ENCODE data around the gene CMPK1.
"Not testable (repeated sequence)": the region's sequence is repeated elsewhere in the genome, so short reads cannot be mapped to it uniquely, and the experiment has no call there.

Gene CMPK1

DNA sequence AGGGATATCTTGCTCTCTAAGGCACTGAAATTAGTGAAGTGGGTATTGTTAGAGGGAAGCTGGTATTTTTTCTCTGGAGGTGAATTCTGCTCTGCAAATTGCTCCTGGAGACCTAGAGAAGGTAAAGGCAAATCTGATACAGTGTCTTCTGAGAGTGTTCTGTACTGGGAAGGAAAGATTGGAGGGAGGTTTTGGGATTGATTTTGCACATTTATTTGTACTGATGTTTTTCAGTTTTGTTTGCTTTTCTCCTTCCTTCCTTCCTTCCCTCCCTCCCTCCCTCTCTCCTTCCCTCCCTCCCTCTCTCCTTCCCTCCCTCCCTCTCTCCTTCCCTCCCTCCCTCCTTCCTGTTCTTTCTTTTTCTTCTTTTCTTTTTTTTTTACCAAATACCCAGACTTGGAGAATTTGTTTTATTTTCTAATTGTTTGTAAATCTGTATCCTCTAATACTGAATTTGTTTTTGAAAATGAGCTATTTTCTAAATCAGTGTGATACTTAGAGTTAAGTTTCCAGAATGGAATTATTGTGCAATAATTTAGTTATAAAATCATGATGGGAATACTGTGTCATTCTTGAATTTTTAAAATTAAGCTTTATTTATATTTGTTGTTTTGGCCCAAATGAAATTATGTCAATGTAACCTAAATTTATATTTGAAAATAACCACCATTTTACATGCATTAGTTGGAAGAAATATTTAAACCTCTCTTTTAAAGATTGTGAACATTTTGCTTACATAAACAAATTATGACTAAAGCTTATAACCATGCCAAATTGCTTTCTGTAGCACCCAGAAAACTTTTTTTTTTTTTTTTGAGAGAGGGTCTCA, 4.9 kb downstream of the CMPK1 start:
- H3K4me3 ChIP-seq (ENCODE audit: low read depth, low read length) = no peak overlapping the region
- TF ChIP-seq, protein P1, sequence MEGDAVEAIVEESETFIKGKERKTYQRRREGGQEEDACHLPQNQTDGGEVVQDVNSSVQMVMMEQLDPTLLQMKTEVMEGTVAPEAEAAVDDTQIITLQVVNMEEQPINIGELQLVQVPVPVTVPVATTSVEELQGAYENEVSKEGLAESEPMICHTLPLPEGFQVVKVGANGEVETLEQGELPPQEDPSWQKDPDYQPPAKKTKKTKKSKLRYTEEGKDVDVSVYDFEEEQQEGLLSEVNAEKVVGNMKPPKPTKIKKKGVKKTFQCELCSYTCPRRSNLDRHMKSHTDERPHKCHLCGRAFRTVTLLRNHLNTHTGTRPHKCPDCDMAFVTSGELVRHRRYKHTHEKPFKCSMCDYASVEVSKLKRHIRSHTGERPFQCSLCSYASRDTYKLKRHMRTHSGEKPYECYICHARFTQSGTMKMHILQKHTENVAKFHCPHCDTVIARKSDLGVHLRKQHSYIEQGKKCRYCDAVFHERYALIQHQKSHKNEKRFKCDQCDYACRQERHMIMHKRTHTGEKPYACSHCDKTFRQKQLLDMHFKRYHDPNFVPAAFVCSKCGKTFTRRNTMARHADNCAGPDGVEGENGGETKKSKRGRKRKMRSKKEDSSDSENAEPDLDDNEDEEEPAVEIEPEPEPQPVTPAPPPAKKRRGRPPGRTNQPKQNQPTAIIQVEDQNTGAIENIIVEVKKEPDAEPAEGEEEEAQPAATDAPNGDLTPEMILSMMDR (IDR thresholded peaks at IDR 0.05; ENCODE audit: insufficient read depth, low read depth, low read length, missing control alignments) = no peak

DNA sequence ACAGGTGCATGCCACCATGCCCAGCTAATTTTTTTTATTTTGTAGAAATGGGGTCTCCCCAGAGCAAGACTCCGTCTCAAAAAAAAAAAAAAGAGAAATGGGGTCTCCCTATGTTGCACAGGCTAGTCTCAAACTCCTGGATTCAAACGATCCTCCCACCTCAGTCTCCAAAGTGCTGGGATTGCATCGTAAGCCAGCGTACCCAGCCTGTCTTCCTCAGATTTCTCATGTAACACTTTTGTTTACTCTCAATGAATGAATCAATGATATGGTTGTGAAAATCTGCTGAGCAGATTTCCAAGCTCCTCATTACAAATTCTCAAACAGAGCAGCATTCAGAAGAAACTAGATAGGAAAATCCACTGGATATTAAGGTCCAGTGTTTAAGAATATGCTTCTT, 6.6 kb downstream of the CMPK1 start:
- TF ChIP-seq, protein P1 (IDR thresholded peaks at IDR 0.05; ENCODE audit: insufficient read depth, low read depth, low read length, missing control alignments) = no peak

More for the DNA sequence above, 4.9 kb downstream of the CMPK1 start:
- DNase-seq (ENCODE audit: low read depth) = no peak

DNA sequence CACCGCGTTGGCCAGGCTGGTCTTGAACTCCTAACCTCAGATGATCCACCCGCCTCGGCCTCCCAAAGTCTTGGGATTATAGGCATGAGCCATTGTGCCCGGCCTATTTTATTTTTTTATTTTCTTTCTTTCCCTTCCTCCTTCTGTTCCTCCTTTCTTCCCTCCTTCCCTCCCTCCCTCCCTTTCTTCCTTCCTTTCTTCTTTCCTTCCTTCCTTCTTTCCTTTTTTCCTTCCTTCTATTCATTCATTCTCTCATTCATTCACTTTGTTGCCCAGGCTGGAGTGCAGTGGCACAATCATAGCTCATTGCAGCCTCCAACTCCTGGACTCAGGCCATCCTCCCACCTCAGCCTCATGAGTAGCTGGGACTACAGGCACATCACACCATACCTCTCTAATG, 13.4 kb downstream of the CMPK1 start:
- H3K4me3 ChIP-seq (ENCODE audit: low read depth, low read length); DNase-seq (ENCODE audit: low read depth): not testable (repeated sequence)

More for the DNA sequence above, 6.6 kb downstream of the CMPK1 start:
- DNase-seq (ENCODE audit: low read depth) = no peak
- H3K4me3 ChIP-seq (ENCODE audit: low read depth, low read length) = no peak overlapping the region

DNA sequence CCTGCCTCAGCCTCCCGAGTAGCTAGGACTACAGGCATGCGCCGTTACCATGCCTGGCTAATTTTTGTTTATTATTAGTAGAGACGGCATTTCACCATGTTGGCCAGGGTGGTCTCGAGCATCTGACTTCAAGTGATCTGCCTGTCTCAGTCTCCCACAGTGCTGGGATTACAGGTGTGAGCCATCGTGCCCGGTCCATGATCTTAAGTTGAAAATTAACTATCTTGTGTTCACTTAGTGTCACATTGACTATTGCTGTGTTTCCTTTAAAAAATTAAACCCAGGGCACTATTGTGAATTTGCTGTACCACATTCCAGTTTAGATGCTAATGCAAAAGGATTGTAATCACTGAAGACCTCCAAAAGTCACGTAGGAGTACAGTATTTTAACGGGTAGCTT, 14.1 kb downstream of the CMPK1 start:
- H3K4me3 ChIP-seq (ENCODE audit: low read depth, low read length) = no peak overlapping the region
- TF ChIP-seq, protein P1 (IDR thresholded peaks at IDR 0.05; ENCODE audit: insufficient read depth, low read depth, low read length, missing control alignments) = no peak
- DNase-seq (ENCODE audit: low read depth) = no peak

DNA sequence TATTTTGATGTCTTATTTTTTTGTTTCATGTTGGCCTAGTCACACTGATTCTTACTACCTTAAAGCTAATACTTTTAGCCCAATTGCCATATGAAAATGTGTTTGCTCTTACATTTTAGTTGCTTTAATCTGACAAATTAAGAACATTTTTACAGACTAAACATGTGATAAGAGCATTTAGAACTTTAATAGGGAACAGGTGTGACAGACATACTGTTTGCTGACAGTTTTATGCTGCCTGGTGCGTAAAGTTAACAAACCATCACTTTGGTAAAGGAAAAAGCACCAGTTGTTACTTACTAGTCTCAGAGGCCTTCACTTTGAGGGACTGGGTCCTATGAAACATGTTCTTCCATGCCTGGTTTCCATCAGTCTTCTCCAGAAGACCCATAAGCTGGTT, 14.7 kb downstream of the CMPK1 start:
- DNase-seq (ENCODE audit: low read depth) = no peak
- H3K4me3 ChIP-seq (ENCODE audit: low read depth, low read length) = no peak overlapping the region
- TF ChIP-seq, protein P1 (IDR thresholded peaks at IDR 0.05; ENCODE audit: insufficient read depth, low read depth, low read length, missing control alignments) = no peak

DNA sequence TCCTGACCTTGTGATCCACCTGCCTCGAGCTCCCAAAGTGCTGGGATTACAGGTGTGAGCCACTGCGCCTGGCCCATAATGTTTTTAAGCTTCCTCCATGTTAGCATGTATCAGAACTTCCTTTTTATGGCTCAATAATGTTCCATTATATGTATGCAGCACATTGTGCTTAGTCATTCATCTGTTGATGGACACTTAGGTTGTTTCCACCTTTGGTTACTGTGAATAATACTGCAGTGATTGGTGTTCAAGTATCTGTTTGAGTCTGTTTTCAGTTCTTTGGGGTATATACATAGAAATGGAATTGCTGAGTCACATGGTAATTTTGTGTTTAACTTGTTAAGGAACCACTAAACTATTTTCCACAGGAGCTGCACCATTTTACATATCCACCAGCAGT, 17.7 kb downstream of the CMPK1 start:
- TF ChIP-seq, protein P1 (IDR thresholded peaks at IDR 0.05; ENCODE audit: insufficient read depth, low read depth, low read length, missing control alignments) = no peak
- no peak overlapping the region for H3K4me3 ChIP-seq (ENCODE audit: low read depth, low read length)
- peak; percentile 70 for DNase-seq (ENCODE audit: low read depth)

DNA sequence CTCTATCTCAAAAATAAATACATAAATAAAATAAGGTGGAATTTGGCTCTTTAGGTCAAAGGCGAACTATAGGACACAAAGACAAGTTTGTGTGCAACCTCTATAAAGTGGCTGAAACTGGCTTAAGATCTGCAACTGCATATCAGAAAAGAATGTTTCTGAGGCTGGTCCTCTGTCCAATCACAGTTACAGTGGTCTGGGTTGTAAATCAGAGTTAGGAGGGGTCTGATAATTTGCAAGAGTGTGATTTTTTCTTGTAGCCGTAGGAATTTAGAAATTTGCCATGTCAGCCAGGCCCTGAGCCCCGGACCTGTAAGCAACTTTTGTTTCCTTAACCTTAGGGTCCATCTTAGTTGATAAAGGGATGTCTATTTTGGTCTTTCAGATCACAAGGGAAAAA, 27.8 kb downstream of the CMPK1 start:
- no peak for DNase-seq (ENCODE audit: low read depth)
- TF ChIP-seq, protein P1 (IDR thresholded peaks at IDR 0.05; ENCODE audit: insufficient read depth, low read depth, low read length, missing control alignments) = no peak
- H3K4me3 ChIP-seq (ENCODE audit: low read depth, low read length) = no peak overlapping the region
